NCI-H1048 (cell line): ENCODE measurements around the gene NEDD1.

Source experiments
- DNase-seq: peaks from one replicate; lab custom pipeline; 2025; lab: John Stamatoyannopoulos, UW

The NEDD1 gene

GRCh38 chr12:96906849-96907670 is at the start of gene NEDD1:
NEDD1 (plus strand) TSS chr12:96907257; CDS start chr12:96909760, 2,503 bp downstream.
- DNase-seq, result peak; percentile 25

- no peak for DNase-seq
Observed at GRCh38 chr12:96858162-96858561, 48.9 kb upstream of the NEDD1 start.

GRCh38 chr12:96861656-96862055 is 45.4 kb upstream of the NEDD1 start:
- no peak for DNase-seq

GRCh38 chr12:96862326-96862725 is 44.7 kb upstream of the NEDD1 start:
- no peak for DNase-seq

GRCh38 chr12:96864335-96864734 is 42.7 kb upstream of the NEDD1 start:
- DNase-seq, result no peak

GRCh38 chr12:96866801-96867590 is 40.1 kb upstream of the NEDD1 start:
- DNase-seq, result no peak

- no peak for DNase-seq
Observed at GRCh38 chr12:96870946-96871345, 36.1 kb upstream of the NEDD1 start.

- no peak for DNase-seq
Observed at GRCh38 chr12:96872961-96873360, 34.1 kb upstream of the NEDD1 start.

GRCh38 chr12:96874211-96874610 is 32.8 kb upstream of the NEDD1 start:
- no peak for DNase-seq

GRCh38 chr12:96876966-96877365 is 30.1 kb upstream of the NEDD1 start:
- no peak for DNase-seq

- DNase-seq, result no peak
Observed at GRCh38 chr12:96878704-96879103, 28.4 kb upstream of the NEDD1 start.

- DNase-seq, result no peak
Observed at GRCh38 chr12:96879301-96879700, 27.8 kb upstream of the NEDD1 start.

- DNase-seq, result no peak
Observed at GRCh38 chr12:96880220-96880619, 26.8 kb upstream of the NEDD1 start.

GRCh38 chr12:96881608-96882007 is 25.4 kb upstream of the NEDD1 start:
- no peak for DNase-seq

GRCh38 chr12:96882862-96883261 is 24.2 kb upstream of the NEDD1 start:
- DNase-seq, result no peak

- DNase-seq, result no peak
Observed at GRCh38 chr12:96883571-96883970, 23.5 kb upstream of the NEDD1 start.

- DNase-seq, result no peak
Observed at GRCh38 chr12:96886998-96887677, 19.9 kb upstream of the NEDD1 start.

GRCh38 chr12:96889273-96889933 is 17.7 kb upstream of the NEDD1 start:
- no peak for DNase-seq

GRCh38 chr12:96890331-96890730 is 16.7 kb upstream of the NEDD1 start:
- DNase-seq, result no peak

GRCh38 chr12:96892104-96892503 is 15.0 kb upstream of the NEDD1 start:
- no peak for DNase-seq

GRCh38 chr12:96897421-96897820 is 9.6 kb upstream of the NEDD1 start:
- DNase-seq, result no peak

- DNase-seq, result no peak
Observed at GRCh38 chr12:96901175-96901574, 5.9 kb upstream of the NEDD1 start.
